GM21447 (cell line): ENCODE results near the gene MYO5B.

ENCODE experiments used
- ATAC-seq: cut with Tn5 transposase; IDR thresholded peaks from one replicate; pipeline ENCODE4 v1.9.1; 2021; ENCODE audit not compliant: unreplicated experiment

The MYO5B gene

GRCh38 chr18:49931179-49931578 lies 263.8 kb downstream of the MYO5B start:
- no peak for ATAC-seq

GRCh38 chr18:49926106-49926745 lies 268.7 kb downstream of the MYO5B start:
- no peak for ATAC-seq

- no peak for ATAC-seq
These were observed 270.5 kb downstream of the MYO5B start for GRCh38 chr18:49924293-49924983.

- ATAC-seq = no peak
These were observed 272.7 kb downstream of the MYO5B start for GRCh38 chr18:49922228-49922627.

- no peak for ATAC-seq
These were observed 273.5 kb downstream of the MYO5B start for GRCh38 chr18:49921318-49921985.

- ATAC-seq = no peak
These were observed 274.2 kb downstream of the MYO5B start for GRCh38 chr18:49920731-49921130.

GRCh38 chr18:49917742-49918141 lies 277.2 kb downstream of the MYO5B start:
- ATAC-seq = no peak

- ATAC-seq = no peak
These were observed 279.6 kb downstream of the MYO5B start for GRCh38 chr18:49915352-49915751.

GRCh38 chr18:49913221-49913620 lies 281.7 kb downstream of the MYO5B start:
- no peak for ATAC-seq

- no peak for ATAC-seq
These were observed 283.5 kb downstream of the MYO5B start for GRCh38 chr18:49911427-49911826.

GRCh38 chr18:49910986-49911385 lies 284.0 kb downstream of the MYO5B start:
- no peak for ATAC-seq

GRCh38 chr18:49910019-49910418 lies 284.9 kb downstream of the MYO5B start:
- no peak for ATAC-seq

- ATAC-seq = no peak
These were observed 287.5 kb downstream of the MYO5B start for GRCh38 chr18:49907346-49907929.

- ATAC-seq = no peak
These were observed 289.2 kb downstream of the MYO5B start for GRCh38 chr18:49905771-49906170.

GRCh38 chr18:49904871-49905555 lies 289.9 kb downstream of the MYO5B start:
- no peak for ATAC-seq

- no peak for ATAC-seq
These were observed 293.0 kb downstream of the MYO5B start for GRCh38 chr18:49901862-49902340.

GRCh38 chr18:49899657-49900330 lies 295.2 kb downstream of the MYO5B start:
- ATAC-seq = no peak

- no peak for ATAC-seq
These were observed 296.5 kb downstream of the MYO5B start for GRCh38 chr18:49898421-49898820.

GRCh38 chr18:49894517-49895226 lies 300.3 kb downstream of the MYO5B start:
- ATAC-seq = no peak

- no peak for ATAC-seq
These were observed 301.9 kb downstream of the MYO5B start for GRCh38 chr18:49893036-49893435.
